A549 (cell line): ENCODE measurements around the gene ECEL1.

ENCODE experiments used
- CBX8 ChIP-seq: fragments of 200-600 bp; sonication (generic); IDR thresholded peaks from 2 replicates; pipeline ENCODE4 v1.6.1; 2016
- HOXA7 ChIP-seq: fragments of 250-450 bp; sonication (Bioruptor Pico); IDR thresholded peaks from 2 replicates; pipeline ENCODE4 v1.5.0; 2020; ENCODE audit warnings: mild to moderate bottlenecking, moderate library complexity
- NFE2L2 ChIP-seq: fragments of 150-350 bp; conservative IDR thresholded peaks from 2 replicates; pipeline ENCODE4 v1.6.1; 2014; ENCODE audit warnings: low read length
- POLR2A ChIP-seq: IDR thresholded peaks from 2 replicates; pipeline ENCODE4 v1.6.1; 2012; ENCODE audit warnings: mild to moderate bottlenecking, low read length
- RAD21 ChIP-seq, 2 experiments: fragments of >200 bp in 1 of 2; sonication (Bioruptor Twin) in 1 of 2; formaldehyde crosslinking in 1 of 2; IDR thresholded peaks in 1 of 2; conservative IDR thresholded peaks in 1 of 2; 2 replicates in 1 of 2; 3 replicates in 1 of 2; pipeline ENCODE4 v1.6.1; 2012 to 2018; ENCODE audit warnings: inconsistent platforms in 1 of 2
- REST ChIP-seq: fragments of 200-600 bp; sonication (generic); IDR thresholded peaks from 2 replicates; pipeline ENCODE4 v1.6.1; 2016; ENCODE audit warnings: antibody characterized with exemption, mild to moderate bottlenecking, moderate library complexity
- RNF2 ChIP-seq: fragments of 200-600 bp; sonication (generic); IDR thresholded peaks from 2 replicates; pipeline ENCODE4 v1.6.1; 2016; ENCODE audit warnings: low read depth, mild to moderate bottlenecking, antibody characterized with exemption, moderate library complexity, borderline replicate concordance
- SREBF2 ChIP-seq: fragments of 450-650 bp; IDR thresholded peaks from 2 replicates; pipeline ENCODE4 v1.6.1; 2014; ENCODE audit warnings: mild to moderate bottlenecking, moderate library complexity
- USF2 ChIP-seq: fragments of 450-650 bp; IDR thresholded peaks from 2 replicates; pipeline ENCODE4 v1.6.1; 2014; ENCODE audit warnings: antibody characterized with exemption
- ZFP36 ChIP-seq: fragments of 450-650 bp; IDR thresholded peaks from 2 replicates; pipeline ENCODE4 v1.6.1; 2014; ENCODE audit warnings: borderline replicate concordance; ENCODE audit not compliant: partially characterized antibody
- TF ChIP-seq, protein P1 (sequence below): fragments of >200 bp; sonication (Bioruptor Twin); formaldehyde crosslinking; IDR thresholded peaks from 3 replicates; pipeline ENCODE4 v1.5.1; 2016

GRCh38 chr2:232496501-232497270 is 9.1 kb upstream of the ECEL1 start:
- TF ChIP-seq, protein P1, sequence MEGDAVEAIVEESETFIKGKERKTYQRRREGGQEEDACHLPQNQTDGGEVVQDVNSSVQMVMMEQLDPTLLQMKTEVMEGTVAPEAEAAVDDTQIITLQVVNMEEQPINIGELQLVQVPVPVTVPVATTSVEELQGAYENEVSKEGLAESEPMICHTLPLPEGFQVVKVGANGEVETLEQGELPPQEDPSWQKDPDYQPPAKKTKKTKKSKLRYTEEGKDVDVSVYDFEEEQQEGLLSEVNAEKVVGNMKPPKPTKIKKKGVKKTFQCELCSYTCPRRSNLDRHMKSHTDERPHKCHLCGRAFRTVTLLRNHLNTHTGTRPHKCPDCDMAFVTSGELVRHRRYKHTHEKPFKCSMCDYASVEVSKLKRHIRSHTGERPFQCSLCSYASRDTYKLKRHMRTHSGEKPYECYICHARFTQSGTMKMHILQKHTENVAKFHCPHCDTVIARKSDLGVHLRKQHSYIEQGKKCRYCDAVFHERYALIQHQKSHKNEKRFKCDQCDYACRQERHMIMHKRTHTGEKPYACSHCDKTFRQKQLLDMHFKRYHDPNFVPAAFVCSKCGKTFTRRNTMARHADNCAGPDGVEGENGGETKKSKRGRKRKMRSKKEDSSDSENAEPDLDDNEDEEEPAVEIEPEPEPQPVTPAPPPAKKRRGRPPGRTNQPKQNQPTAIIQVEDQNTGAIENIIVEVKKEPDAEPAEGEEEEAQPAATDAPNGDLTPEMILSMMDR, result no peak
- TF ChIP-seq POLR2A (no peak), USF2 (no peak), REST (no peak), HOXA7 (CRISPR knock-in tag) (no peak), SREBF2 (no peak), NFE2L2 (no peak), RNF2 (no peak), ZFP36 (no peak), CBX8 (no peak), RAD21 (conservative IDR thresholded peaks at IDR 0.05 in 1 of 2, IDR thresholded peaks at IDR 0.05 in 1 of 2) (no peak)
